Thyroid gland (tissue), 4 donors: ENCODE data around the gene SEMA4D. TPM values are rescaled to one million over a fixed set of nuclear protein-coding genes. Genes with fewer than 3 reads are reported as not detected.

Experiments used
- DNase-seq, 2 donors: peaks; one replicate each; pipeline ENCODE4 v3.0.0-alpha.2; 2019
- H3K27ac ChIP-seq, 3 donors: fragments of 200-600 bp; sonication (generic); 1 replicate in 2 of 3; 2 replicates in 1 of 3; pipeline ENCODE4 v1.5.1; 2016 to 2019; ENCODE audit warnings: mild to moderate bottlenecking in 1 of 3, moderate library complexity in 1 of 3
- H3K27me3 ChIP-seq: fragments of 200-600 bp; sonication (generic); one replicate; pipeline ENCODE4 v1.5.1; 2019
- H3K36me3 ChIP-seq, 2 donors: fragments of 200-600 bp; sonication (generic); one replicate each; pipeline ENCODE4 v1.5.1; 2016 to 2019
- H3K4me1 ChIP-seq, 2 donors: fragments of 200-600 bp; sonication (generic); one replicate each; pipeline ENCODE4 v1.5.1; 2017 to 2019
- H3K4me3 ChIP-seq, 3 donors: fragments of 200-600 bp; sonication (generic); replicated peaks in 1 of 3; 1 replicate in 2 of 3; 2 replicates in 1 of 3; pipeline ENCODE4 v1.5.1; 2016; ENCODE audit warnings: mild to moderate bottlenecking in 1 of 3
- H3K9me3 ChIP-seq: fragments of 200-600 bp; sonication (generic); one replicate; pipeline ENCODE4 v1.5.1; 2017
- CTCF ChIP-seq, 6 experiments: fragments of 200-600 bp in 3 of 6; fragments of 450-650 bp in 3 of 6; sonication (generic) in 3 of 6; IDR thresholded peaks; one replicate each; pipeline ENCODE4 v1.5.1; 2016 to 2019; ENCODE audit warnings: antibody characterized with exemption in 6 of 6, mild to moderate bottlenecking in 2 of 6, inconsistent platforms in 1 of 6, moderate library complexity in 1 of 6
- POLR2A ChIP-seq, 2 donors: fragments of 450-650 bp; IDR thresholded peaks; one replicate each; pipeline ENCODE4 v1.6.1; 2017; ENCODE audit warnings: antibody characterized with exemption in 2 of 2, mild to moderate bottlenecking in 2 of 2, moderate library complexity in 1 of 2
- WGBS, 2 donors: methylation state at CpG; one replicate each; pipeline ENCODE4 v1.1.5; 2017; 5-methylcytosine and 5-hydroxymethylcytosine counted together
- intact Hi-C: fragments of 100-400 bp; cut with DNase I; formaldehyde crosslinking; loops from one replicate; pipeline ENCODE4 v1.15.1; 2023
- total RNA-seq, 4 donors: library from RNA; depleted of rRNA; stranded (reverse); fragments of >200 nt; gene quantifications; one replicate each; pipeline ENCODE4 v1.2.3, GENCODE V29; 2016

The SEMA4D gene
- total RNA-seq, 4 donors from 2014 or later: 19.9 to 29.6 (median 28.9) TPM

DNA sequence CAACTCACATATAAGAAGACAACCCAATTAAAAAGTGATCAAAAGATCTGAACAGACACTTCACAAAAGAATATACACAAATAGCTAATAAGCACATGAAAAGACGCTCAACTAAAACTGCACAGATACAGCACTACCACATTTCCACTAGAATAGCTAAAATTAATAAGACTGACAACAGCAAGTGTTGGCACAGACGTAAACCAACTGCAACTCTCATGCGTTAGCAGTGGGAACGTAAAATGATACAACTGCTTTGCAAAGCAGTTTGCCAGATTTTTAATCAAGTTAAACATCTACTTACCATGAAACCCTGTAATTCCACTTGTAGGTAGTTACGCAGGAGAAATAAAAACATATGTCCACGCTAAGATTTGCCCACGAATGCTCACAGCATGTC, 9.0 kb downstream of the SEMA4D start:
- no peaks in the 10 kb centered on the region for H3K27me3 ChIP-seq
- WGBS, 2 donors: 88 to 94% methylated on average over 7 of the region's 7 CpGs
- intact Hi-C loops: no loop called here
- no peak for TF ChIP-seq POLR2A (IDR thresholded peaks at IDR 0.05)
- TF ChIP-seq CTCF (IDR thresholded peaks at IDR 0.05): no peak
- no peaks in the 10 kb centered on the region for H3K9me3 ChIP-seq
- peaks cover 7 to 19% of the 10 kb centered on the region in 2 donors for H3K4me1 ChIP-seq
- no peak for DNase-seq
- H3K36me3 ChIP-seq: no peaks in the 10 kb centered on the region
- no peak overlapping the region for H3K27ac ChIP-seq
- H3K4me3 ChIP-seq: no peak overlapping the region

DNA sequence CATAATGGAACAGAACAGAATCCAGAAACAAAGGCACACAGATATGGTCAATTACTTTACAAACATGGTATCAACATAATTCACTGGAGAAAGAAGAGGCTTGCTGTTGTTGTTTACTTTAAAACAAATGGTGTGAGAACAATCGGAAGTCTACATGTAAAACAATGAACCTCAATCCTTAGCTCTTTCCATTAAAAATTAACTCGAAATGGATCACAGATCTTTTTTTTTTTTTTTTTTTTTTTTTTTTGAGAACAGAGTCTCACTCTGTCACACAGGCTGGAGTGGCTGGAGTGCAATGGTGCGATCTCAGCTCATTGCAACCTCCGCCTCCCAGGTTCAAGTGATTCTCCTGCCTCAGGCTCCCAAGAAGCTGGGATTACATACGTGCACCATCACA, 9.8 kb downstream of the SEMA4D start:
- DNase-seq: no peak
- H3K27me3 ChIP-seq: no peaks in the 10 kb centered on the region
- 90 to 91% methylated on average over 5 of the region's 5 CpGs for WGBS, 2 donors
- H3K27ac ChIP-seq: no peak overlapping the region
- intact Hi-C loops: no loop called here
- no peaks in the 10 kb centered on the region for H3K9me3 ChIP-seq
- TF ChIP-seq POLR2A (IDR thresholded peaks at IDR 0.05): no peak
- no peak overlapping the region for H3K4me3 ChIP-seq
- H3K36me3 ChIP-seq: no peaks in the 10 kb centered on the region
- peaks cover 7 to 13% of the 10 kb centered on the region in 2 donors for H3K4me1 ChIP-seq

- no peaks in the 10 kb centered on the region for H3K27me3 ChIP-seq
- H3K4me3 ChIP-seq: no peak overlapping the region
- H3K36me3 ChIP-seq: no peaks in the 10 kb centered on the region
- TF ChIP-seq CTCF (IDR thresholded peaks at IDR 0.05) (no peak), POLR2A (IDR thresholded peaks at IDR 0.05) (no peak)
- H3K4me1 ChIP-seq: peaks cover 7 to 11% of the 10 kb centered on the region in 2 donors
- intact Hi-C loops: no loop called here
- H3K9me3 ChIP-seq: no peaks in the 10 kb centered on the region
- no peak overlapping the region for H3K27ac ChIP-seq
- no peak for DNase-seq
These were observed 11.2 kb downstream of the SEMA4D start for GRCh38 chr9:89486681-89487080.

- Histone ChIP-seq H3K4me3 (no peak overlapping the region), H3K36me3 (no peaks in the 10 kb centered on the region), H3K4me1 (peaks cover 7 to 11% of the 10 kb centered on the region in 2 donors), H3K27ac (no peak overlapping the region), H3K27me3 (no peaks in the 10 kb centered on the region), H3K9me3 (no peaks in the 10 kb centered on the region)
- 78 to 83% methylated on average over 6 of the region's 6 CpGs for WGBS, 2 donors
- DNase-seq: no peak
- intact Hi-C loops: no loop called here
- TF ChIP-seq POLR2A (IDR thresholded peaks at IDR 0.05) (no peak), CTCF (IDR thresholded peaks at IDR 0.05) (no peak)
These were observed 13.2 kb downstream of the SEMA4D start for GRCh38 chr9:89484475-89485404.

- TF ChIP-seq CTCF (IDR thresholded peaks at IDR 0.05) (no peak), POLR2A (IDR thresholded peaks at IDR 0.05) (no peak)
- no peaks in the 10 kb centered on the region for H3K9me3 ChIP-seq
- H3K4me3 ChIP-seq: no peak overlapping the region
- H3K27ac ChIP-seq: no peak overlapping the region
- peaks cover 7 to 11% of the 10 kb centered on the region in 2 donors for H3K4me1 ChIP-seq
- no peaks in the 10 kb centered on the region for H3K27me3 ChIP-seq
- H3K36me3 ChIP-seq: no peaks in the 10 kb centered on the region
- DNase-seq: no peak
- 77 to 85% methylated on average over 17 to 18 of the region's 18 CpGs for WGBS, 2 donors
- intact Hi-C loops: no loop called here
These were observed 14.1 kb downstream of the SEMA4D start for GRCh38 chr9:89483592-89484474.
